Left lung (tissue), 14 donors: ENCODE data around the gene PRDM8. TPM values are rescaled to one million over a fixed set of nuclear protein-coding genes. Genes with fewer than 3 reads are reported as not detected.

Experiments
- ATAC-seq: fragments of 200-7000 bp; cut with Tn5 transposase; one replicate; pipeline ENCODE4 v1.9.1; 2020; ENCODE audit warnings: moderate library complexity
- DNase-seq, 4 donors: peaks; one replicate each; pipeline ENCODE4 v3.0.0-alpha.2; 2013 to 2020
- H3K27ac ChIP-seq, 2 donors: fragments of 200-600 bp; sonication (generic) in 1 of 2; one replicate each; pipeline versions ENCODE4 v1.5.0 to v1.8.0; 2020 to 2021
- H3K27me3 ChIP-seq, 2 donors: fragments of 200-600 bp; sonication (generic) in 1 of 2; one replicate each; pipeline versions ENCODE4 v1.5.0 to v1.8.0; 2020 to 2021
- H3K36me3 ChIP-seq, 2 donors: fragments of 200-600 bp; sonication (generic) in 1 of 2; one replicate each; pipeline versions ENCODE4 v1.5.0 to v1.8.0; 2020 to 2021
- H3K4me1 ChIP-seq, 2 donors: fragments of 200-600 bp; one replicate each; pipeline ENCODE4 v1.8.0; 2021
- H3K4me3 ChIP-seq, 2 donors: fragments of 200-600 bp; sonication (generic) in 1 of 2; one replicate each; pipeline versions ENCODE4 v1.5.0 to v1.8.0; 2020 to 2021; ENCODE audit warnings: mild to moderate bottlenecking in 1 of 2
- H3K9me3 ChIP-seq, 2 donors: fragments of 200-600 bp; sonication (generic) in 1 of 2; one replicate each; pipeline versions ENCODE4 v1.5.0 to v1.8.0; 2020 to 2021
- intact Hi-C, 2 donors: fragments of 100-400 bp; cut with DNase I; formaldehyde crosslinking; loops; one replicate each; pipeline versions ENCODE4 v1.11.2 to v1.14.2; 2022
- long read RNA-seq, 12 donors: library from polyadenylated mRNA in 2 of 12; unstranded in 2 of 12; transcript quantifications; one replicate each; pipeline ENCODE4 v2.0.0 and lab custom pipeline, GENCODE V29; 2019 to 2026
- polyA plus RNA-seq, 6 donors: library from polyadenylated mRNA; unstranded; fragments of 120-200 nt; gene quantifications; one replicate each; pipeline ENCODE4 v1.2.1, GENCODE V29; 2013; ENCODE audit not compliant: insufficient read length in 6 of 6
- total RNA-seq, 2 donors: library from RNA; stranded (reverse); fragmentation: NEBNext Ultra II Directional; extraction: Animal tissue kit (Norgen Biotek cat#: 25700); gene quantifications; one replicate each; pipeline ENCODE4 v1.2.1, GENCODE V29; 2021
- TF ChIP-seq, protein P1 (sequence below), 2 donors: fragments of 200-600 bp; sonication (generic) in 1 of 2; IDR thresholded peaks; one replicate each; pipeline versions ENCODE4 v1.5.0 to v1.8.0; 2021; ENCODE audit warnings: antibody characterized with exemption in 2 of 2
- donor health status: DM: no; HTN: yes; CAD: no.
- donor health status: DM: no; HTN: no; CAD: no.

Gene PRDM8
- 1 to 10 TPM in 1 of 2 donors, under 1 TPM in 1; 0.52 to 1.9 TPM for total RNA-seq
- polyA plus RNA-seq: 1 to 10 TPM in 4 of 6 donors, under 1 TPM in 2; 0.41 to 1.5 (median 1.2) TPM
- long read RNA-seq, donor 1: 0 reads
- long read RNA-seq, donor 2: 0 reads
- long read RNA-seq, donor 3: 0 reads
- long read RNA-seq, donor 4: 0 reads
- long read RNA-seq, donor 5: 0 reads
- long read RNA-seq, donor 6: 0 reads
- long read RNA-seq, donor 7: 0 reads
- long read RNA-seq, donor 8: 0 reads
- long read RNA-seq, donor 9: 0 reads
- long read RNA-seq, donor 10: 0 reads
- long read RNA-seq, donor 11, partial matches to known transcripts: 23 of 27 reads
- long read RNA-seq, donor 11, other reads (novel, unspliced or antisense): 0 of 27 reads
- long read RNA-seq, donor 12: 0 reads

DNA sequence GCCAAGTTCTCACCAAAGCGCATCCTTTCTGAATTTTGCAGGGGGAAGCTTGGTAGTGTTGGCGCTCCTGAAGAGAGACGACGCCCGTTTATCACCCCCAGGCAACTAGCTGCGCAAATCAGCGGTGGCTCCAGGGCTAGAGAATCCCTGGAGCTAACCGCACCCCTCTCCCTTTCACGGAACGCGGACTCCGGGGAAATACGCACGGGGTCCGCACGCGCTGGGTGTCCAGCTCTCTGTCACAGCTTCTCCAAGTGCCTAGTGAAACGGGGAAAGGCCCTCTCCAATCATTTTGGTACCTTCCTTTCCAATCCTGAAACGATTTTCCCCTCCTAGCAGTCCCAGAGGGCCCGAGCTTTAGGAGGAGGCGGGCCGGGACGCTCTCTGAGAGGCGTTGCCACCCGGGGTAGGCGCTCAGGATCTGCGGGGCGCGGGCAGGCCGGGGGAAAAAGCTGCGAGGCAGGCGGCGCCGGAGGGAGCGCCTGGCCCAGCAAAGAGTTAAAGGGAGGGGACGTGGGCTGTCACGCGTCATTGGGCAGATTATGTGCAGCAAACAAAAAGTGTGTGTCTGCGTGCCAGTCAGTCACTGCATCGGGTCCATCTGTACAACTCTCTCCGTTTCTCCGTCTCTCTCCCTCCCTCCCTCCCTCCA lies at the start of gene PRDM8:
Gene PRDM8, plus strand, starts transcription at position 582 of the 652 bp plus-strand sequence. CDS start 2,578 bp downstream, outside the sequence.
- TF ChIP-seq, protein P1, sequence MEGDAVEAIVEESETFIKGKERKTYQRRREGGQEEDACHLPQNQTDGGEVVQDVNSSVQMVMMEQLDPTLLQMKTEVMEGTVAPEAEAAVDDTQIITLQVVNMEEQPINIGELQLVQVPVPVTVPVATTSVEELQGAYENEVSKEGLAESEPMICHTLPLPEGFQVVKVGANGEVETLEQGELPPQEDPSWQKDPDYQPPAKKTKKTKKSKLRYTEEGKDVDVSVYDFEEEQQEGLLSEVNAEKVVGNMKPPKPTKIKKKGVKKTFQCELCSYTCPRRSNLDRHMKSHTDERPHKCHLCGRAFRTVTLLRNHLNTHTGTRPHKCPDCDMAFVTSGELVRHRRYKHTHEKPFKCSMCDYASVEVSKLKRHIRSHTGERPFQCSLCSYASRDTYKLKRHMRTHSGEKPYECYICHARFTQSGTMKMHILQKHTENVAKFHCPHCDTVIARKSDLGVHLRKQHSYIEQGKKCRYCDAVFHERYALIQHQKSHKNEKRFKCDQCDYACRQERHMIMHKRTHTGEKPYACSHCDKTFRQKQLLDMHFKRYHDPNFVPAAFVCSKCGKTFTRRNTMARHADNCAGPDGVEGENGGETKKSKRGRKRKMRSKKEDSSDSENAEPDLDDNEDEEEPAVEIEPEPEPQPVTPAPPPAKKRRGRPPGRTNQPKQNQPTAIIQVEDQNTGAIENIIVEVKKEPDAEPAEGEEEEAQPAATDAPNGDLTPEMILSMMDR (IDR thresholded peaks at IDR 0.05): no peak
- Histone ChIP-seq H3K27me3 (peaks cover 88 to 100% of the 10 kb centered on the region in 2 donors), H3K4me3 (peak within 1 kb of the TSS in 1 of 2 donors; percentile 40), H3K36me3 (no peaks in the 10 kb centered on the region), H3K27ac (peak within 1 kb of the TSS in 1 of 2 donors; percentile 8), H3K4me1 (peaks cover 8 to 41% of the 10 kb centered on the region in 2 donors), H3K9me3 (no peaks in the 10 kb centered on the region)
- no peak for ATAC-seq
- peak in 1 of 4 donors; percentile 80 for DNase-seq
- intact Hi-C loops: no loop called here

DNA sequence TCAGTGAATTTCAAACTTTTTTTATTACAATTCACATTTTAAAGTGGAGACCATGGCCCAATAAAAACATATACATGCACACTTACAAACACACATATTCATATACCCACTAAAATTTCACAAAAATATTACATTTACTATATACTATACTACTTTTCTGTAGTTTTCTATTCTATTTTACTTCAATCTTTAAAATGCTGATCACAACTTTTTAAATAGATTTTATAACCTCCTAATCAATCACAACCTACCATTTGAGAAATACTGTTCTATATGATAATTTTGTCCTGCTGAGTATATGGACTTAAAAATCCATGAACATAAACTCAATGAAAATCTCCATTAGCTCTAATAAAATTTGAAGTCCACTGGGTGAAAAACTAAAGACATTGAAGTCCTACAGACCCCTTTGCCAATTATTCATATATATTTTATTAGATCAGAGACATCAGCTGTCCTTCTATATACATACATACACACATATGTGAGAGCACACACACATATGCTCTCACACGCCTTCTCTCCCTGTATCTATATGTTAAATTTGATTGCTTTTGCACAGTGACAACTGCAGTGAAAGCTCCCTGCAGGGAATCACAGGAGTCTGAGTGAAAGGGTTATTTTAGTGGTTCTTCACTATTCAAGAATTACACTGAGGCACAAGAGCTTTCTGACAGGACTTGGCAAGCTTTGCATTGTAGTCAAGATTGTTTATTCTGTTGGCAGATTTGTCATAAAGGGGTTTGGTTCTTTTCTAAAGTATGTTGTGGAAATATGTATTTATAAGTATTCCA lies 46.7 kb upstream of the PRDM8 start:
- intact Hi-C loops: no loop called here
- Histone ChIP-seq H3K9me3 (no peaks in the 10 kb centered on the region), H3K36me3 (no peaks in the 10 kb centered on the region), H3K4me3 (no peak overlapping the region), H3K27me3 (no peaks in the 10 kb centered on the region), H3K27ac (no peak overlapping the region), H3K4me1 (no peaks in the 10 kb centered on the region)
- TF ChIP-seq, protein P1 (IDR thresholded peaks at IDR 0.05): no peak
- ATAC-seq (no peak), DNase-seq (no peak)

DNA sequence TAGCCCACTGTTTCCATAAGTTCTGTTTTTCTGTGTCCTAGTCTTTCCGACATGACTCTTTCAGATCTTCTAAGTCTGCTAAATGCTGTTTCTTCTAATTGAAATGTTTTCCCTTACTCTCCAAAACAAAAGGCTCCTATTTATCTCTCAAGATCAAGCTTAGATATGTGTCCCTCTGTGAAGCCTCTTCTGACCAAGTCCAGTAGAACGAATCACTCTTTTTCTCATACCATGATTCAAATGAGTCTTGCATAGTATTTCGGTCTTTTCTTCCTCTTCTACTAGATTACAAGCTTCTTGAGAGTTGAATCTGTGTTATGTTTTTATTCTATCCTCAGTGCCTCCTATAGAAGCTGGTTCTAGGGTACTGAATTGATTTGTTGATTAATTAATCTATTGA lies 45.3 kb upstream of the PRDM8 start:
- ATAC-seq: no peak
- Histone ChIP-seq H3K27me3 (no peaks in the 10 kb centered on the region), H3K9me3 (no peaks in the 10 kb centered on the region), H3K4me3 (no peak overlapping the region), H3K27ac (no peak overlapping the region), H3K36me3 (no peaks in the 10 kb centered on the region), H3K4me1 (no peaks in the 10 kb centered on the region)
- DNase-seq: no peak
- intact Hi-C loops: no loop called here
- TF ChIP-seq, protein P1 (IDR thresholded peaks at IDR 0.05): no peak

DNA sequence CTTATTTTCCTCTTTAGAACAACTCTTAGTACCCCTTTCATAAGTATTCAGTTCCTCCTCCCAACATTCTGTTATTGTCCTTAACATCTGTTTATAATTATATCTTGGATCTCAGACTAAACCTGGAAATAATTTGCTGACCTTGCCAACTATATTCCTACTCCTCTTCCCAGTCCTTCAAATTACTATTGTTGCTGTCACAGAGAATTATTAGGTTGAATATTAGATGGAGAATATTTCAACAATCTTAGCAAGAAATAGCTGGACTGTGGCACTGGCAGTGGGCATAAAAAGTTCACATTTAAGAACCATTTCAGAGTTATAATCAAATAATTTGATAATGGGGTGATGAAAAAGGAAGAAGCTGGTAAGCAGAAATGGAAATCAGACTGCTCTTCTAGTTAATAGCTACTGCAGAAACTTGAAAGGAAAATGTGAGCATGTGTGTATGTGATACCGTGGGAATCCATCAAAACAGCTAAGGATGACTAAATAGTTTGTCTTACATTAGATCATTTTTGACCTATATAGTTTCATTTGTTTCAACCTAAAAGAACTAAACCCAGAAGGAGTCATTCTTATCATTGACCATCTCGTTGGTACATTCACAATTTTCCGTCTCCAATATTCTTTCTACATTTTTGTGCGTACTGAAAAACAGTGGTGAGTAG lies 43.3 kb upstream of the PRDM8 start:
- TF ChIP-seq, protein P1 (IDR thresholded peaks at IDR 0.05): no peak
- no peaks in the 10 kb centered on the region for H3K27me3 ChIP-seq
- no peak for DNase-seq
- H3K4me3 ChIP-seq: no peak overlapping the region
- intact Hi-C loops: no loop called here
- no peaks in the 10 kb centered on the region for H3K36me3 ChIP-seq
- peaks cover 0 to 7% of the 10 kb centered on the region in 2 donors for H3K9me3 ChIP-seq
- no peak for ATAC-seq
- H3K4me1 ChIP-seq: no peaks in the 10 kb centered on the region
- H3K27ac ChIP-seq: no peak overlapping the region
